HG02759 (cell line): ENCODE measurements around the gene DUSP12.
"Not testable (repeated sequence)": the region's sequence is repeated elsewhere in the genome, so short reads cannot be mapped to it uniquely, and the experiment has no call there.

Source experiments
- ATAC-seq: cut with Tn5 transposase; IDR thresholded peaks from one replicate; pipeline ENCODE4 v1.9.1; 2021; ENCODE audit warnings: mild to moderate bottlenecking, moderate library complexity; ENCODE audit not compliant: unreplicated experiment

Gene DUSP12

GRCh38 chr1:161749509-161750407, at the start of gene DUSP12:
DUSP12 (plus strand) TSS chr1:161749786; CDS start chr1:161749802, 16 bp downstream.
- ATAC-seq, result peak; percentile 97

- no peak for ATAC-seq
These were observed 47.3 kb upstream of the DUSP12 start for GRCh38 chr1:161702250-161702649.

- ATAC-seq, result peak; percentile 61
These were observed 44.0 kb upstream of the DUSP12 start for GRCh38 chr1:161705537-161705936.

- no peak for ATAC-seq
These were observed 43.5 kb upstream of the DUSP12 start for GRCh38 chr1:161706113-161706481.

- ATAC-seq, result peak; percentile 66
These were observed 42.9 kb upstream of the DUSP12 start, which contains the start of gene FCRLA for GRCh38 chr1:161706482-161707347. FCRLA (plus strand) TSS chr1:161707229; CDS start chr1:161707265, 36 bp downstream.

GRCh38 chr1:161707503-161707902, 42.1 kb upstream of the DUSP12 start:
- ATAC-seq, result no peak

- ATAC-seq, result no peak
These were observed 40.2 kb upstream of the DUSP12 start for GRCh38 chr1:161709373-161709772.

GRCh38 chr1:161710560-161710959, 39.0 kb upstream of the DUSP12 start:
- no peak for ATAC-seq

GRCh38 chr1:161718559-161719324, 30.8 kb upstream of the DUSP12 start:
- ATAC-seq, result peak; percentile 72

- ATAC-seq, result peak; percentile 57
These were observed 30.3 kb upstream of the DUSP12 start for GRCh38 chr1:161719325-161719611.

- ATAC-seq, result no peak
These were observed 29.2 kb upstream of the DUSP12 start for GRCh38 chr1:161720422-161720821.

GRCh38 chr1:161720956-161721737, 28.4 kb upstream of the DUSP12 start, which contains the start of gene FCRLB:
FCRLB (plus strand) TSS chr1:161721544; CDS start chr1:161722673, 1,129 bp downstream.
- no peak for ATAC-seq

GRCh38 chr1:161721738-161722343, 27.7 kb upstream of the DUSP12 start:
- ATAC-seq, result no peak

- no peak for ATAC-seq
These were observed 27.2 kb upstream of the DUSP12 start for GRCh38 chr1:161722406-161722805.

- ATAC-seq, result no peak
These were observed 26.0 kb upstream of the DUSP12 start for GRCh38 chr1:161723459-161724141.

GRCh38 chr1:161725258-161725907, 24.2 kb upstream of the DUSP12 start:
- not testable (repeated sequence) for ATAC-seq

GRCh38 chr1:161725908-161726472, 23.6 kb upstream of the DUSP12 start:
- ATAC-seq, result peak; percentile 24
